ENCODE results near the gene FOXG1.

The FOXG1 gene

GRCh38 chr14:28762303-28762954 is 4.2 kb upstream of the FOXG1 start:
- no peak for DNase-seq

- no peak for DNase-seq
Observed at GRCh38 chr14:28762955-28763326, 3.6 kb upstream of the FOXG1 start.

- no peak for DNase-seq
Observed at GRCh38 chr14:28763751-28764256, 2.8 kb upstream of the FOXG1 start.

- DNase-seq = peak; percentile 67
Observed at GRCh38 chr14:28764257-28765160, 2.1 kb upstream of the FOXG1 start.

GRCh38 chr14:28765169-28765830 is 1.3 kb upstream of the FOXG1 start:
- DNase-seq = no peak

- peak; percentile 86 for DNase-seq
Observed at GRCh38 chr14:28765831-28766468, 637 bp upstream of the FOXG1 start.

GRCh38 chr14:28767030-28767852 is 654 bp downstream of the FOXG1 start:
- peak; percentile 34 for DNase-seq

- no peak for DNase-seq
Observed at GRCh38 chr14:28767853-28768741, 1.5 kb downstream of the FOXG1 start.

GRCh38 chr14:28769276-28769880 is 2.8 kb downstream of the FOXG1 start:
- DNase-seq = no peak

GRCh38 chr14:28770061-28770460 is 3.5 kb downstream of the FOXG1 start:
- DNase-seq = no peak

GRCh38 chr14:28770630-28771029 is 4.0 kb downstream of the FOXG1 start:
- no peak for DNase-seq

GRCh38 chr14:28771168-28771567 is 4.6 kb downstream of the FOXG1 start:
- DNase-seq = no peak

- peak; percentile 75 for DNase-seq
Observed at GRCh38 chr14:28772613-28773012, 6.0 kb downstream of the FOXG1 start.

GRCh38 chr14:28773176-28773575 is 6.6 kb downstream of the FOXG1 start:
- peak; percentile 31 for DNase-seq

GRCh38 chr14:28773861-28774691 is 7.5 kb downstream of the FOXG1 start:
- peak; percentile 96 for DNase-seq

- no peak for DNase-seq
Observed at GRCh38 chr14:28774764-28775735, 8.5 kb downstream of the FOXG1 start.

- no peak for DNase-seq
Observed at GRCh38 chr14:28776482-28777266, 10.1 kb downstream of the FOXG1 start.
